Transverse colon (tissue), 4 donors: ENCODE measurements around the gene GMDS. TPM values are rescaled to one million over a fixed set of nuclear protein-coding genes. Genes with fewer than 3 reads are reported as not detected.

Experiments used
- DNase-seq: peaks from one replicate; pipeline ENCODE4 v3.0.0-alpha.2; 2019
- H3K27ac ChIP-seq, 4 donors: fragments of 200-600 bp; sonication (generic); 2 replicates each; pipeline ENCODE4 v1.5.1; 2016 to 2018; ENCODE audit warnings: inconsistent platforms in 4 of 4
- H3K27me3 ChIP-seq: fragments of 200-600 bp; sonication (generic); 2 replicates; pipeline ENCODE4 v1.5.1; 2017; ENCODE audit warnings: inconsistent platforms
- H3K36me3 ChIP-seq, 4 donors: fragments of 200-600 bp; sonication (generic); 2 replicates each; pipeline ENCODE4 v1.5.1; 2017 to 2019; ENCODE audit warnings: inconsistent platforms in 4 of 4
- H3K4me1 ChIP-seq, 4 donors: fragments of 200-600 bp; sonication (generic); 2 replicates each; pipeline ENCODE4 v1.5.1; 2017 to 2020; ENCODE audit warnings: inconsistent platforms in 4 of 4
- H3K4me3 ChIP-seq, 4 donors: fragments of 200-600 bp; sonication (generic); 1 replicate in 1 of 4; 2 replicates in 3 of 4; pipeline versions ENCODE4 v1.5.1 to v1.6.1; 2017 to 2019; ENCODE audit warnings: inconsistent platforms in 4 of 4
- H3K9me3 ChIP-seq, 2 donors: fragments of 200-600 bp; sonication (generic); 2 replicates each; pipeline ENCODE4 v1.5.1; 2017 to 2019; ENCODE audit warnings: inconsistent platforms in 2 of 2
- EP300 ChIP-seq: sonication (generic); formaldehyde crosslinking; IDR thresholded peaks from one replicate; pipeline ENCODE4 v1.6.1; 2017; ENCODE audit warnings: antibody characterized with exemption, low read depth
- POLR2A ChIP-seq: fragments of 450-650 bp; IDR thresholded peaks from one replicate; pipeline ENCODE4 v1.6.1; 2016; ENCODE audit warnings: antibody characterized with exemption, mild to moderate bottlenecking, moderate library complexity
- POLR2AphosphoS5 ChIP-seq, 3 donors: sonication (generic); formaldehyde crosslinking; IDR thresholded peaks; one replicate each; pipeline ENCODE4 v1.6.1; 2016; ENCODE audit warnings: antibody characterized with exemption in 3 of 3
- WGBS, 2 donors: methylation state at CpG; one replicate each; pipeline ENCODE4 v1.1.5; 2018; ENCODE audit warnings: low coverage in 1 of 2; 5-methylcytosine and 5-hydroxymethylcytosine counted together
- in situ Hi-C, 4 donors: fragments of 200-750 bp; cut with MboI; loops; one replicate each; pipeline versions ENCODE4 v1.15.0 to v1.15.1; 2017; ENCODE audit warnings: low sequenced_read_pairs in 3 of 4, low pct_ligation_motif_present in 1 of 4, low pct_unique_long_range_greater_than_20kb in 1 of 4
- intact Hi-C: fragments of 100-400 bp; cut with DNase I; formaldehyde crosslinking; loops from one replicate; pipeline ENCODE4 v1.15.1; 2023; ENCODE audit warnings: low total_unique reads
- total RNA-seq, 4 donors: library from RNA; depleted of rRNA; stranded (reverse); fragments of >200 nt; gene quantifications; one replicate each; pipeline ENCODE4 v1.1.0, GENCODE V29; 2016
- TF ChIP-seq, protein P1 (sequence below), 5 experiments: fragments of 200-600 bp in 3 of 5; fragments of 450-650 bp in 2 of 5; sonication (generic) in 3 of 5; IDR thresholded peaks; 1 replicate in 2 of 5; 2 replicates in 3 of 5; pipeline ENCODE4 v1.5.1; 2016 to 2017; ENCODE audit warnings: antibody characterized with exemption in 5 of 5, inconsistent platforms in 3 of 5, mild to moderate bottlenecking in 2 of 5, moderate library complexity in 1 of 5

Gene GMDS
- total RNA-seq, 4 donors from 2014 or later: 66.2 to 546 (median 102) TPM

DNA sequence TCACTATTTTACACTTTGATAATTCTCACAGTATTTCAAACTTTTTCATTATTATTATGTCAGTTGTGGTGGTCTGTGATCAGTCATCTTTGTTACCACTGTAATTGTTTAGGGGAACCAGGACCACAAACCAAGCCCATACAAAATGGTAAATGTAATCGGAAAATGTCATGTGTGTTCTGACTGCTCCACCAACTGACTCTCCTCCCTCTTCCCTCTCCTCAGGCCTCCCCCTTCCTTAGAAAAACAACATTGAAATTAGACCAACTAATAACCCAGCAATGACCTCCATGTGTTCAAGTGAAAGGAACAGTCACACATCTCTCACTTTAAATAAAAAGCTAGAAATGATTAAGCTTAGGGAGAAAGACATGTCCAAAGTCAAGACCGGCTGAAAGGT, 63.8 kb downstream of the GMDS start:
- H3K4me3 ChIP-seq: no peak overlapping the region
- DNase-seq: no peak
- in situ Hi-C loops (loop anchor here in 1 of 4 donors (25.0 kb wide), 1 partner anchor 456 kb away; no protein-coding TSS in a partner anchor), intact Hi-C loops (no loop called here)
- H3K27ac ChIP-seq: no peak overlapping the region
- peaks cover 0 to 9% of the 10 kb centered on the region in 2 donors for H3K9me3 ChIP-seq
- H3K4me1 ChIP-seq: no peaks in the 10 kb centered on the region
- H3K27me3 ChIP-seq: no peaks in the 10 kb centered on the region
- TF ChIP-seq EP300 (no peak), POLR2A (no peak), POLR2AphosphoS5 (IDR thresholded peaks at IDR 0.05) (no peak)
- TF ChIP-seq, protein P1, sequence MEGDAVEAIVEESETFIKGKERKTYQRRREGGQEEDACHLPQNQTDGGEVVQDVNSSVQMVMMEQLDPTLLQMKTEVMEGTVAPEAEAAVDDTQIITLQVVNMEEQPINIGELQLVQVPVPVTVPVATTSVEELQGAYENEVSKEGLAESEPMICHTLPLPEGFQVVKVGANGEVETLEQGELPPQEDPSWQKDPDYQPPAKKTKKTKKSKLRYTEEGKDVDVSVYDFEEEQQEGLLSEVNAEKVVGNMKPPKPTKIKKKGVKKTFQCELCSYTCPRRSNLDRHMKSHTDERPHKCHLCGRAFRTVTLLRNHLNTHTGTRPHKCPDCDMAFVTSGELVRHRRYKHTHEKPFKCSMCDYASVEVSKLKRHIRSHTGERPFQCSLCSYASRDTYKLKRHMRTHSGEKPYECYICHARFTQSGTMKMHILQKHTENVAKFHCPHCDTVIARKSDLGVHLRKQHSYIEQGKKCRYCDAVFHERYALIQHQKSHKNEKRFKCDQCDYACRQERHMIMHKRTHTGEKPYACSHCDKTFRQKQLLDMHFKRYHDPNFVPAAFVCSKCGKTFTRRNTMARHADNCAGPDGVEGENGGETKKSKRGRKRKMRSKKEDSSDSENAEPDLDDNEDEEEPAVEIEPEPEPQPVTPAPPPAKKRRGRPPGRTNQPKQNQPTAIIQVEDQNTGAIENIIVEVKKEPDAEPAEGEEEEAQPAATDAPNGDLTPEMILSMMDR (IDR thresholded peaks at IDR 0.05): no peak
- WGBS, 2 donors: 84 to 89% methylated on average over 1 to 2 of the region's 2 CpGs
- H3K36me3 ChIP-seq: no peaks in the 10 kb centered on the region

DNA sequence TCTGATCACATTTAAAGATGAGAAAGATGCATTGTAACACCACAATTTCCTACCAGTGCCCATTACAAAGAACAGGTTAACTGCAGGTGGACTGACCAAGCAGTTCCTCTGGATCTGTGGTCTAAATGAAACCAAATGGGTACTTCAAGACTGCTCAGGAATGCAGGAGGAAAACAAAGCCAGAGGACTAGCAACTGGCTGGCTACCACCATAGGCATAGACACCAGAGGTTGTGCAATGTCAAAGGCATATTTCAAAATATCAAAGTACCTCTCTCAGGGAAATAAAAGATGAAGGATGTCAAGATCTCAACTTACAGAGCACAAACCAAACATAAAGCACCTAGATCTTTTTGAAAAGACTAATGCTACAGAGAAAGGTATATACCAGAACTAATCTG, 65.5 kb downstream of the GMDS start:
- intact Hi-C loops: no loop called here
- Histone ChIP-seq H3K4me3 (no peak overlapping the region), H3K9me3 (peaks cover 0 to 9% of the 10 kb centered on the region in 2 donors), H3K4me1 (no peaks in the 10 kb centered on the region), H3K36me3 (no peaks in the 10 kb centered on the region), H3K27me3 (no peaks in the 10 kb centered on the region), H3K27ac (no peak overlapping the region)
- DNase-seq: no peak
- in situ Hi-C loops: loop anchor here in 1 of 4 donors (25.0 kb wide), 1 partner anchor 457 kb away; no protein-coding TSS in a partner anchor
- no peak for TF ChIP-seq POLR2AphosphoS5 (IDR thresholded peaks at IDR 0.05)
- no peak for TF ChIP-seq POLR2A
- TF ChIP-seq, protein P1 (IDR thresholded peaks at IDR 0.05): no peak
- no peak for TF ChIP-seq EP300

DNA sequence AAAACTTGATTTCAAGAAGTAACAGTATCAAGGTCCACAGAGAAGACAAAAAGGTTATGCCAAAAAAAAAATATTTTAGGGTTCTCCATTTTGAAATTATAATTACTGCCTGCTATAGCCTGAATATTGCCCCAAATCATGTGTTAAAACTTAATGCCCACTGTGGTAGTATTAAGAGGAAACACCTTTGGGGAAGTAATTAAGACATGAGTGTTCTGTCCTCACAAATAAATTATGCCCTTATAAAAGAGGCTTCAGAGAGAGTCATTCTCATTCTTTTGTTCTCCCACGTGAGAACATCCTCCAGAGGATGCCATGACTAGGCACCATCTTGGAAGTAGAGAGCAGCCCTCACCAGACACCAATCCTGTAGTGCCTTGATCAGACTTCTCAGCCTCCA, 66.2 kb downstream of the GMDS start:
- 50 to 65% methylated on average over 1 of the region's 1 CpG for WGBS, 2 donors
- intact Hi-C loops (no loop called here), in situ Hi-C loops (loop anchor here in 1 of 4 donors (25.0 kb wide), 1 partner anchor 458 kb away; no protein-coding TSS in a partner anchor)
- Histone ChIP-seq H3K27me3 (no peaks in the 10 kb centered on the region), H3K36me3 (no peaks in the 10 kb centered on the region), H3K4me3 (no peak overlapping the region), H3K9me3 (peaks cover 0 to 9% of the 10 kb centered on the region in 2 donors), H3K27ac (no peak overlapping the region), H3K4me1 (no peaks in the 10 kb centered on the region)
- DNase-seq: no peak
- TF ChIP-seq POLR2AphosphoS5 (IDR thresholded peaks at IDR 0.05): no peak
- no peak for TF ChIP-seq POLR2A
- no peak for TF ChIP-seq EP300
- TF ChIP-seq, protein P1 (IDR thresholded peaks at IDR 0.05): no peak

DNA sequence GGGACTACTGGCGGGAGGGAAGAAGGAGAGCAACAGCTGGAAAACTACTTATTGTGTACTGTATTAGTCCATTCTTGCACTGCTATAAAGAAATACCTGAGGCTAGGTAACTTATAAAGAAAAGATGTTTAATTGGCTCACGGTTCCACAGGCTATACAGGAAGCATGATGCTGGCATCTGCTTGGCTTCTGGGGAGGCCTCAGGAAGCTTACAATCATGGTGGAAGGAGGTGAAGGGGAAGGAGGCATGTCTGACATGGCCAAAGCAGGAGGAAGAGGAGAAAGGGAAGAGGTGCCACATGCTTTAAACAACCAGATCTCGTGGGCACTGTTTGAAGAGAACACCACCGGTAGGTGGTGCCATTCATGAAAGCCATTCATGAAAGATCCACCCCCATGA, 67.3 kb downstream of the GMDS start:
- H3K4me1 ChIP-seq: peaks cover 0 to 7% (median 2%) of the 10 kb centered on the region in 4 donors
- intact Hi-C loops: loop anchor here (1.0 kb wide), 1 partner anchor 12 kb away; no protein-coding TSS in a partner anchor

More for the DNA sequence above, 67.3 kb downstream of the GMDS start:
- H3K36me3 ChIP-seq: no peaks in the 10 kb centered on the region
- H3K9me3 ChIP-seq: peaks cover 0 to 9% of the 10 kb centered on the region in 2 donors
- TF ChIP-seq, protein P1 (IDR thresholded peaks at IDR 0.05): no peak
- TF ChIP-seq EP300 (no peak), POLR2A (no peak), POLR2AphosphoS5 (IDR thresholded peaks at IDR 0.05) (no peak)
- no peak for DNase-seq
- H3K27me3 ChIP-seq: no peaks in the 10 kb centered on the region
- no peak overlapping the region for H3K27ac ChIP-seq
- 99 to 100% methylated on average over 2 to 4 of the region's 4 CpGs for WGBS, 2 donors
- in situ Hi-C loops: loop anchor here in 1 of 4 donors (25.0 kb wide), 1 partner anchor 459 kb away; no protein-coding TSS in a partner anchor
- H3K4me3 ChIP-seq: no peak overlapping the region
